ENCODE results near the gene NDUFS8. TPM values are rescaled to one million over a fixed set of nuclear protein-coding genes. Genes with fewer than 3 reads are reported as not detected.

NDUFS8 gene
- 204 and 299 TPM in 2 replicates for total RNA-seq

DNA sequence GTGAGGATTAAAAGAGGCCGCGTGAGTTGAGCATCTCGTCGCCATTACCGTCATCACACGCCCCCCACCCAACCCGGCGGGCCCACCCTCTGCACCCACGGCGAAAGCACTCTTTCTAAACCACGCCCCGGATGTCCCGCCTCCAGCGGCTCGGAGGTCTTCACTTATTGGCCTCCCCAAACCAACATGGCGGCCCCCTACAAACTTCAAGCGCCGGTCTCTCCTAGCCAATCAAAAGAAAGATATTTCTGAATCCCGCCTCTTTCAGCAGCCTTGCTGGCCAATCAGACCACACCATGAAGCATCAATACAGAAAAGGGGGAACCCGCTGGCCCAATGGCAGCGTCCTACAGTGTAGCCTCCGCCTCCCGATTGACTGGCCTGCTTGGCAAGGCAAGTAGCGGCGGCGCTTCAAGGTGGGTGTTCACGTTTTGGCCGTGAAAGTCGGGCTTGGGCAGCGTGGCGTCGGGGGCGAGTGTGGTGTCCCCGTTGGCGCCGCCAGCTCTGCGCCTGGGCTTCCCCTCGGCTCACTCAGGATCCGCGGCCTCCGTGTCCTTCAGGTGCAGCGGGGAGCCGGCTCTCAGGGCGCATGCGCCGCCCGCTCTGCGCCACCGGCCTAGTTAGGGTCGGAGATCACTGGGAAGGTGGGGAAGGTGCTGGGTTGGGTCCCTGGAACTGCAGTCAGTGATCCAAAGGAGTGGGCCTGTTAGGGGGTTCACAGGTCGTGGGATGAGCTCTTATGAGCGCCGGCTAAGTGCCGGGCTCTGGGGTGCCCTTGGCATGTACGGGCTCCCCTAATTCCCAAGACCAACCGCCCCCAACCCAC is at the start of gene NDUFS8:
Gene NDUFS8 (plus strand): TSS at position 364 of the 826 bp plus-strand sequence. CDS start 1,471 bp downstream, outside the sequence.

DNA sequence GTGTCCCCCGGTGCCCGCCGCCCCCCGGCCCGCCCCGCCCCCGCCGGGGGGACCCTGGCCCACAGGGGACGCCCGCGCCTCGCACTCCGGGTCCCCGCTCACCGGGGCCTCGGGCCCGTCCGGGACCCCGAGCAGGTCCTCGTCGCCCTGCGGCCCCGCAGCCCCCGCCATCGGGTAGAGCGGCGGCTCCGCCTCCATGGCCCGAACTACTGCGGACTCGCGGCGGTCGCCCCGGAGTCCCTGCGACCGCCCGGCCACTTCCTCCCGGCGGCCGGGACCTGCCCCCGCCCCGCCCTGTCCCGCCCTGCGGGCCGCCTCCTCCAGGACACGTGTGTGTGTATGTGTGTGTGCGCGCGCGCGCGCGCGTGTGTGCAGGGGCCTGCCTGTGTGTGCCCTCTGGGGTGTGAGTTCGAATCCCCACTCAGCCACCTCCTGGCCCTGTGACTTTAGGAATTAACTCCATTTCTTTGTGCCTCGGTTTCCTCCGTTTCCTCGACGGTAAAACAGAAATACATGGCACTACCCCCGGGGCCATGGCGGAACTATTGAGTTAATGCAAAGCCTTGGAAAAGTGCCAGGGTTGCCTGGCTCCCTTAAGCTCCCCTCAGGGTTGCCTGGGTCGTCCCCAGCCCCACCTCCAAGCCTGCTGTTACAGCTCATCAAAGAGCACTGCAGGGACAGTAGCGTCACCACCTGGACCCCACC is 26.5 kb upstream of the NDUFS8 start, which contains the start of gene UNC93B1:
Gene UNC93B1 (minus strand): TSS at position 252 of the 705 bp plus-strand sequence. CDS start 54 bp downstream, at position 198.

DNA sequence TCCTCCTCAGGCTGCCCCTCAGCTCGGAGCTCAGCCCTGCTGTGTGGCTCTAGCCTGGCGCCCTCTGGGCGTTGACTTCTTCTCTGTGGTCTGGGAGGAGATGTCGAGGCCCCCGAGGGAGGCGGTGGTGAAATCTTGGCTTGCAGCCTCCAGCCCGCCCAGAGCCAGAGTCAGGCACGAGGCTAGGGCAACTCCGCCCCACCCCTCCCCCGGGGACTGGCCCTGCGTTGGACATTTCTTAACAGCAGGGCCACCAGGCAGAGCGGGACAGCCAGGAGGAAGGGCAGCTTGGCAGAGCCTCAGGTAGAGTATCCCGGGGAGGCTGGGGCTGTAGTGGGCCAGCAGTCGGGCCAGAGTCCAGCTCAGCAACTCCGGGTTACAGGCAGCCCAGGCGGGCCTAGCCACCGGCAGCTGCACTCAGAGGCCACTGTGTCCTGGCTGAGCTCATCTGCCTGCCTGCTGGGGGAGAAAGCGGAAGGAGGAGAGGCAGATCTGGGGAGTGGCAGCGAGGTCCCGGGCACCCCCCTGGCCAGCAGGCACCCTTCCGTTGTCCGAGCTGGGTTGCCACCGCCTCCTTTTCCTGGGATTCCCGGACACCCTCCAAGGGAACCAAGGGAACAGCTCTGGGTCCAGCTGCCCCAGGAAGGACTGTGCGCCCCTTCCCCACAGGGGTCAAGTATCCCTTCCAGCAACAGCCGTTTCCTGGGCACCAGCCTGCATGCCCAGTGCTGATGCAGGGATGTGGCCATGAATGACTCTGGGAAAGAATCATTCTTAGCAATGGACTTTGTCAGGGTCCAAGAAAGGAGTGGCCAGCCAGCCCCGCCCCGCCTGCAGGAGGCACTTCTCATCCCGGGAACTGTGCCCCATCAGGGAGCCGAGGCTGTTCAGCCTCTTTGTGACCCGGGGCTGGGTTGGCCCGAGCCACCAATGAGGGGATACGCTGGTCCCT is 20.1 kb upstream of the NDUFS8 start, which contains the start of gene ALDH3B1:
Gene ALDH3B1 (plus strand): TSS at position 238 of the 952 bp plus-strand sequence. CDS start 4,971 bp downstream, outside the sequence.

DNA sequence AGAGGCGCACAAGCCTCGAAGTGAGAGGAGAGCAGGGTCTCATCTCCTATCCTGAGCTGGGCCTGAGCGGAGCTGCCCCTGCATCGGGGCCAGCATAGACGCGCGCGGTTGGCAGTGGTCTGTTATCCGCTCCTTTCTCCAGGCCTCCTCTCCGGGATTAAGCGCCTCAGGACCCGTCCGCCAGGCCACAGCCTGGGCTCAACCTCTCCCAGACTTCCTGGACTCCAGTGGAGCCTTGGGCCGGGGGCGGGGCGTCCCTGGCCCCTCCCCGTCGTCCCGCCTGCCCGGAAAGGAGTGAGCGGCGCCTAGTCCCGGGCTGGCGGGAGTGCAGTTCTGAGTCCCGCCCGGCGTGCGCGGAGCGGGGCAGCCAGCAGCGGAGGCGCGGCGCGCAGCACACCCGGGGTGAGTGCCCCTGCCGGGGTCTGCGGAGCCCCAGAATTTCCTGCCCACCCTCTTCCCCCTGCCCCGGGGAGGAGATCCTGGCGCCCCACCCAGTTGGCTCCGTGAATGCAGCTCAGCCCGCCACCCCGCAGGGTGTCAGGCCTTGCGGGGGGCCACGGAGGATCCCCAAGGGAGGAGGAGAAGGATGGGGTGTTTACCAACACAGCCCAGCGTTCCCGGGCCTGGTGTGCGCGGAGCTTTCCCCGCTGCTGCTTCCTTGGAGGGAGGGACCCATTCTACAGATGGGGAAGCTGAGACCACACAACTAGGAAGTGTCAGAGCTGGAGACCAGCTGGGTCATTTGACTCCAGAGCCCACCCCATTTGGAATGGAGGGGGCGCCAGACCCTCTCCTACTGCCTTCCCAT is 8.4 kb downstream of the NDUFS8 start, which contains the start of gene TCIRG1:
Gene TCIRG1 (plus strand): TSS at position 308 of the 808 bp plus-strand sequence. CDS start 2,247 bp downstream, outside the sequence.

Other genes starting within 250 kb of the NDUFS8 start
- gene UNC93B1, start 26.6 kb upstream of the NDUFS8 start, total RNA-seq = 18.9 and 26.2 TPM in 2 replicates
- gene ALDH3B1, start 20.4 kb upstream of the NDUFS8 start, total RNA-seq = 2.1 and 3.1 TPM in 2 replicates
- gene TCIRG1, start 8.3 kb downstream of the NDUFS8 start, total RNA-seq = 74.5 and 81.9 TPM in 2 replicates
- 5.2 and 6.9 TPM in 2 replicates for gene CHKA, start 90.7 kb downstream of the NDUFS8 start, total RNA-seq
- 13.5 and 19.9 TPM in 2 replicates for gene KMT5B, start 182.6 kb downstream of the NDUFS8 start, total RNA-seq
- 18.9 and 41.8 TPM in 2 replicates for gene C11orf24, start 241.3 kb downstream of the NDUFS8 start, total RNA-seq

All from airway epithelial cell (primary cell).